ENCODE measurements around the gene DLGAP4. TPM values are rescaled to one million over a fixed set of nuclear protein-coding genes. Genes with fewer than 3 reads are reported as not detected.

The DLGAP4 gene
- total and polyA plus RNA-seq, 2 of the 13 experiments (the other 11 are each of a cell fraction or from before 2014, with no cell fraction given) = 15.2 to 26.7 TPM

DNA sequence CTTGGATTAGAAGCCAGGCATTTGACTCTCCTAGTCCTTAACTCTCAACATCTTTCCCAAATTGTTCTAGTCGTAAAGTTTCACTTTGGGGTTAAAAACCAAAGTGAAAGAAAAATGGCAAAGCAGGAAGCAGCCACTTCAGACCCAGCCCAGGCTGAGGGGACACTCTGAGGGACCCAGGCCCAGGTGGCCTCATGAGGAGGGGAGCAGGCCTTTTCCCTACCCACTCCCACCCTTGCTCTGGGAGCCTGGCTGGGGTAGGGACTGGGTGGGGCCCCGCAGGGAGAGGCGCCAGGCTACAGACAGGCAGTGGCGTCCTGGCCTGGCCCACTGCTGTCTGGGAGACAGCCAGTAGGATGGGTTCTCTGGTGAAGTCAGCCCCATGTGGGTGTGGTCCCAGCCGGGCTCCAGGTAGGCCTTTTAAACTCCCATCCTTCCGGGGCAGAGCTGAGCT is 166.5 kb downstream of the DLGAP4 start (continued):
- TF ChIP-seq, protein P1, sequence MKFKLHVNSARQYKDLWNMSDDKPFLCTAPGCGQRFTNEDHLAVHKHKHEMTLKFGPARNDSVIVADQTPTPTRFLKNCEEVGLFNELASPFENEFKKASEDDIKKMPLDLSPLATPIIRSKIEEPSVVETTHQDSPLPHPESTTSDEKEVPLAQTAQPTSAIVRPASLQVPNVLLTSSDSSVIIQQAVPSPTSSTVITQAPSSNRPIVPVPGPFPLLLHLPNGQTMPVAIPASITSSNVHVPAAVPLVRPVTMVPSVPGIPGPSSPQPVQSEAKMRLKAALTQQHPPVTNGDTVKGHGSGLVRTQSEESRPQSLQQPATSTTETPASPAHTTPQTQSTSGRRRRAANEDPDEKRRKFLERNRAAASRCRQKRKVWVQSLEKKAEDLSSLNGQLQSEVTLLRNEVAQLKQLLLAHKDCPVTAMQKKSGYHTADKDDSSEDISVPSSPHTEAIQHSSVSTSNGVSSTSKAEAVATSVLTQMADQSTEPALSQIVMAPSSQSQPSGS (CRISPR knock-in tag; IDR thresholded peaks at IDR 0.05) = no peak
- TF ChIP-seq, protein P2, sequence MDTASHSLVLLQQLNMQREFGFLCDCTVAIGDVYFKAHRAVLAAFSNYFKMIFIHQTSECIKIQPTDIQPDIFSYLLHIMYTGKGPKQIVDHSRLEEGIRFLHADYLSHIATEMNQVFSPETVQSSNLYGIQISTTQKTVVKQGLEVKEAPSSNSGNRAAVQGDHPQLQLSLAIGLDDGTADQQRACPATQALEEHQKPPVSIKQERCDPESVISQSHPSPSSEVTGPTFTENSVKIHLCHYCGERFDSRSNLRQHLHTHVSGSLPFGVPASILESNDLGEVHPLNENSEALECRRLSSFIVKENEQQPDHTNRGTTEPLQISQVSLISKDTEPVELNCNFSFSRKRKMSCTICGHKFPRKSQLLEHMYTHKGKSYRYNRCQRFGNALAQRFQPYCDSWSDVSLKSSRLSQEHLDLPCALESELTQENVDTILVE (CRISPR knock-in tag; IDR thresholded peaks at IDR 0.05) = no peak
- TF ChIP-seq FOSL1 (CRISPR knock-in tag; IDR thresholded peaks at IDR 0.05; ENCODE audit: borderline replicate concordance) (no peak), ZNF883 (CRISPR knock-in tag; IDR thresholded peaks at IDR 0.05; ENCODE audit: not compliant biosample characterization) (no peak), ONECUT2 (CRISPR knock-in tag; IDR thresholded peaks at IDR 0.05) (no peak)
- TF ChIP-seq, protein P3, sequence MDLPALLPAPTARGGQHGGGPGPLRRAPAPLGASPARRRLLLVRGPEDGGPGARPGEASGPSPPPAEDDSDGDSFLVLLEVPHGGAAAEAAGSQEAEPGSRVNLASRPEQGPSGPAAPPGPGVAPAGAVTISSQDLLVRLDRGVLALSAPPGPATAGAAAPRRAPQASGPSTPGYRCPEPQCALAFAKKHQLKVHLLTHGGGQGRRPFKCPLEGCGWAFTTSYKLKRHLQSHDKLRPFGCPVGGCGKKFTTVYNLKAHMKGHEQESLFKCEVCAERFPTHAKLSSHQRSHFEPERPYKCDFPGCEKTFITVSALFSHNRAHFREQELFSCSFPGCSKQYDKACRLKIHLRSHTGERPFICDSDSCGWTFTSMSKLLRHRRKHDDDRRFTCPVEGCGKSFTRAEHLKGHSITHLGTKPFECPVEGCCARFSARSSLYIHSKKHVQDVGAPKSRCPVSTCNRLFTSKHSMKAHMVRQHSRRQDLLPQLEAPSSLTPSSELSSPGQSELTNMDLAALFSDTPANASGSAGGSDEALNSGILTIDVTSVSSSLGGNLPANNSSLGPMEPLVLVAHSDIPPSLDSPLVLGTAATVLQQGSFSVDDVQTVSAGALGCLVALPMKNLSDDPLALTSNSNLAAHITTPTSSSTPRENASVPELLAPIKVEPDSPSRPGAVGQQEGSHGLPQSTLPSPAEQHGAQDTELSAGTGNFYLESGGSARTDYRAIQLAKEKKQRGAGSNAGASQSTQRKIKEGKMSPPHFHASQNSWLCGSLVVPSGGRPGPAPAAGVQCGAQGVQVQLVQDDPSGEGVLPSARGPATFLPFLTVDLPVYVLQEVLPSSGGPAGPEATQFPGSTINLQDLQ (CRISPR knock-in tag; IDR thresholded peaks at IDR 0.05) = 0 out of 2 replicates have a peak, but pooled peaks have one; percentile 32
- TF ChIP-seq, protein P4, sequence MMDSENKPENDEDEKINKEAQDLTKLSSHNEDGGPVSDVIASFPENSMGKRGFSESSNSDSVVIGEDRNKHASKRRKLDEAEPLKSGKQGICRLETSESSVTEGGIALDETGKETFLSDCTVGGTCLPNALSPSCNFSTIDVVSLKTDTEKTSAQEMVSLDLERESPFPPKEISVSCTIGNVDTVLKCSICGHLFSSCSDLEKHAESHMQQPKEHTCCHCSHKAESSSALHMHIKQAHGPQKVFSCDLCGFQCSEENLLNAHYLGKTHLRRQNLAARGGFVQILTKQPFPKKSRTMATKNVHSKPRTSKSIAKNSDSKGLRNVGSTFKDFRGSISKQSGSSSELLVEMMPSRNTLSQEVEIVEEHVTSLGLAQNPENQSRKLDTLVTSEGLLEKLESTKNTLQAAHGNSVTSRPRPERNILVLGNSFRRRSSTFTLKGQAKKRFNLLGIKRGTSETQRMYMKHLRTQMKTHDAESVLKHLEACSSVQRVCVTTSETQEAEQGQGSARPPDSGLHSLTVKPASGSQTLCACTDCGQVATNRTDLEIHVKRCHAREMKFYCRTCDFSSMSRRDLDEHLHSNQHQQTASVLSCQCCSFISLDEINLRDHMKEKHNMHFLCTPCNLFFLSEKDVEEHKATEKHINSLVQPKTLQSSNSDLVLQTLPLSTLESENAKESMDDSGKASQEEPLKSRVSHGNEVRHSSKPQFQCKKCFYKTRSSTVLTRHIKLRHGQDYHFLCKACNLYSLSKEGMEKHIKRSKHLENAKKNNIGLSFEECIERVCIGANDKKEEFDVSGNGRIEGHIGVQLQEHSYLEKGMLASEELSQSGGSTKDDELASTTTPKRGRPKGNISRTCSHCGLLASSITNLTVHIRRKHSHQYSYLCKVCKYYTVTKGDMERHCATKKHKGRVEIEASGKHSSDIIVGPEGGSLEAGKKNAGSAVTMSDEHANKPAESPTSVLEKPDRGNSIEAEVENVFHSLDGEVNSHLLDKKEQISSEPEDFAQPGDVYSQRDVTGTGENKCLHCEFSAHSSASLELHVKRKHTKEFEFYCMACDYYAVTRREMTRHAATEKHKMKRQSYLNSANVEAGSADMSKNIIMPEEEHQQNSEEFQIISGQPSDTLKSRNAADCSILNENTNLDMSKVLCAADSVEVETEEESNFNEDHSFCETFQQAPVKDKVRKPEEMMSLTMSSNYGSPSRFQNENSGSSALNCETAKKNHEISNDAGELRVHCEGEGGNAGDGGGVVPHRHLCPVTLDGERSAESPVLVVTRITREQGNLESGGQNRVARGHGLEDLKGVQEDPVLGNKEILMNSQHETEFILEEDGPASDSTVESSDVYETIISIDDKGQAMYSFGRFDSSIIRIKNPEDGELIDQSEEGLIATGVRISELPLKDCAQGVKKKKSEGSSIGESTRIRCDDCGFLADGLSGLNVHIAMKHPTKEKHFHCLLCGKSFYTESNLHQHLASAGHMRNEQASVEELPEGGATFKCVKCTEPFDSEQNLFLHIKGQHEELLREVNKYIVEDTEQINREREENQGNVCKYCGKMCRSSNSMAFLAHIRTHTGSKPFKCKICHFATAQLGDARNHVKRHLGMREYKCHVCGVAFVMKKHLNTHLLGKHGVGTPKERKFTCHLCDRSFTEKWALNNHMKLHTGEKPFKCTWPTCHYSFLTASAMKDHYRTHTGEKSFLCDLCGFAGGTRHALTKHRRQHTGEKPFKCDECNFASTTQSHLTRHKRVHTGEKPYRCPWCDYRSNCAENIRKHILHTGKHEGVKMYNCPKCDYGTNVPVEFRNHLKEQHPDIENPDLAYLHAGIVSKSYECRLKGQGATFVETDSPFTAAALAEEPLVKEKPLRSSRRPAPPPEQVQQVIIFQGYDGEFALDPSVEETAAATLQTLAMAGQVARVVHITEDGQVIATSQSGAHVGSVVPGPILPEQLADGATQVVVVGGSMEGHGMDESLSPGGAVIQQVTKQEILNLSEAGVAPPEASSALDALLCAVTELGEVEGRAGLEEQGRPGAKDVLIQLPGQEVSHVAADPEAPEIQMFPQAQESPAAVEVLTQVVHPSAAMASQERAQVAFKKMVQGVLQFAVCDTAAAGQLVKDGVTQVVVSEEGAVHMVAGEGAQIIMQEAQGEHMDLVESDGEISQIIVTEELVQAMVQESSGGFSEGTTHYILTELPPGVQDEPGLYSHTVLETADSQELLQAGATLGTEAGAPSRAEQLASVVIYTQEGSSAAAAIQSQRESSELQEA (CRISPR knock-in tag; IDR thresholded peaks at IDR 0.05; ENCODE audit: not compliant biosample characterization) = peak; percentile 50
- TF ChIP-seq, protein P5, sequence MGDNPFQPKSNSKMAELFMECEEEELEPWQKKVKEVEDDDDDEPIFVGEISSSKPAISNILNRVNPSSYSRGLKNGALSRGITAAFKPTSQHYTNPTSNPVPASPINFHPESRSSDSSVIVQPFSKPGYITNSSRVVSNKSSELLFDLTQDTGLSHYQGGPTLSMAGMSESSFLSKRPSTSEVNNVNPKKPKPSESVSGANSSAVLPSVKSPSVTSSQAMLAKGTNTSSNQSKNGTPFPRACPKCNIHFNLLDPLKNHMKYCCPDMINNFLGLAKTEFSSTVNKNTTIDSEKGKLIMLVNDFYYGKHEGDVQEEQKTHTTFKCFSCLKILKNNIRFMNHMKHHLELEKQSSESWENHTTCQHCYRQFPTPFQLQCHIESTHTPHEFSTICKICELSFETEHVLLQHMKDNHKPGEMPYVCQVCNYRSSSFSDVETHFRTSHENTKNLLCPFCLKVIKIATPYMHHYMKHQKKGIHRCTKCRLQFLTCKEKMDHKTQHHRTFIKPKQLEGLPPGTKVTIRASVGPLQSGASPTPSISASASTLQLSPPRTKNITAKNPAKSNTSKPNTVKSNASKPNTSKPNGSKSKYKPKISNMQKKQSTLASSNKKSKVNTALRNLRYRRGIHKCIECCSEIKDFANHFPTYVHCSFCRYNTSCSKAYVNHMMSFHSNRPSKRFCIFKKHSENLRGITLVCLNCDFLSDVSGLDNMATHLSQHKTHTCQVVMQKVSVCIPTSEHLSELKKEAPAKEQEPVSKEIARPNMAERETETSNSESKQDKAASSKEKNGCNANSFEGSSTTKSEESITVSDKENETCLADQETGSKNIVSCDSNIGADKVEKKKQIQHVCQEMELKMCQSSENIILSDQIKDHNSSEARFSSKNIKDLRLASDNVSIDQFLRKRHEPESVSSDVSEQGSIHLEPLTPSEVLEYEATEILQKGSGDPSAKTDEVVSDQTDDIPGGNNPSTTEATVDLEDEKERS (CRISPR knock-in tag; IDR thresholded peaks at IDR 0.05) = no peak
- TF ChIP-seq, protein P6, sequence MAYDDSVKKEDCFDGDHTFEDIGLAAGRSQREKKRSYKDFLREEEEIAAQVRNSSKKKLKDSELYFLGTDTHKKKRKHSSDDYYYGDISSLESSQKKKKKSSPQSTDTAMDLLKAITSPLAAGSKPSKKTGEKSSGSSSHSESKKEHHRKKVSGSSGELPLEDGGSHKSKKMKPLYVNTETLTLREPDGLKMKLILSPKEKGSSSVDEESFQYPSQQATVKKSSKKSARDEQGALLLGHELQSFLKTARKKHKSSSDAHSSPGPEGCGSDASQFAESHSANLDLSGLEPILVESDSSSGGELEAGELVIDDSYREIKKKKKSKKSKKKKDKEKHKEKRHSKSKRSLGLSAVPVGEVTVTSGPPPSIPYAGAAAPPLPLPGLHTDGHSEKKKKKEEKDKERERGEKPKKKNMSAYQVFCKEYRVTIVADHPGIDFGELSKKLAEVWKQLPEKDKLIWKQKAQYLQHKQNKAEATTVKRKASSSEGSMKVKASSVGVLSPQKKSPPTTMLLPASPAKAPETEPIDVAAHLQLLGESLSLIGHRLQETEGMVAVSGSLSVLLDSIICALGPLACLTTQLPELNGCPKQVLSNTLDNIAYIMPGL (CRISPR knock-in tag; IDR thresholded peaks at IDR 0.05; ENCODE audit: borderline replicate concordance in 1 of 2, low read depth in 1 of 2) = no peak

Measured in HepG2 (cell line).